ENCODE data around the gene DOK6.

DOK6 gene

GRCh38 chr18:69556228-69556627 is 155.5 kb downstream of the DOK6 start:
- DNase-seq: no peak

- DNase-seq: no peak
Observed at GRCh38 chr18:69557282-69557681, 156.6 kb downstream of the DOK6 start.

- no peak for DNase-seq
Observed at GRCh38 chr18:69558052-69558451, 157.4 kb downstream of the DOK6 start.

GRCh38 chr18:69559604-69560003 is 158.9 kb downstream of the DOK6 start:
- no peak for DNase-seq

- no peak for DNase-seq
Observed at GRCh38 chr18:69564602-69565001, 163.9 kb downstream of the DOK6 start.

- DNase-seq: no peak
Observed at GRCh38 chr18:69567813-69568488, 167.3 kb downstream of the DOK6 start.

- no peak for DNase-seq
Observed at GRCh38 chr18:69569133-69569532, 168.4 kb downstream of the DOK6 start.

- no peak for DNase-seq
Observed at GRCh38 chr18:69574401-69574800, 173.7 kb downstream of the DOK6 start.

GRCh38 chr18:69580107-69580506 is 179.4 kb downstream of the DOK6 start:
- DNase-seq: no peak

- no peak for DNase-seq
Observed at GRCh38 chr18:69584429-69584828, 183.7 kb downstream of the DOK6 start.

GRCh38 chr18:69585696-69586095 is 185.0 kb downstream of the DOK6 start:
- DNase-seq: no peak

- no peak for DNase-seq
Observed at GRCh38 chr18:69586537-69586936, 185.8 kb downstream of the DOK6 start.

GRCh38 chr18:69588301-69588700 is 187.6 kb downstream of the DOK6 start:
- DNase-seq: no peak

GRCh38 chr18:69590150-69590549 is 189.5 kb downstream of the DOK6 start:
- no peak for DNase-seq

- no peak for DNase-seq
Observed at GRCh38 chr18:69596345-69596744, 195.7 kb downstream of the DOK6 start.

- DNase-seq: no peak
Observed at GRCh38 chr18:69597561-69597960, 196.9 kb downstream of the DOK6 start.

GRCh38 chr18:69599377-69599776 is 198.7 kb downstream of the DOK6 start:
- DNase-seq: no peak

- no peak for DNase-seq
Observed at GRCh38 chr18:69612242-69612641, 211.6 kb downstream of the DOK6 start.

- DNase-seq: no peak
Observed at GRCh38 chr18:69616114-69616513, 215.4 kb downstream of the DOK6 start.

- DNase-seq: no peak
Observed at GRCh38 chr18:69617408-69617807, 216.7 kb downstream of the DOK6 start.

GRCh38 chr18:69617888-69618287 is 217.2 kb downstream of the DOK6 start:
- no peak for DNase-seq

- no peak for DNase-seq
Observed at GRCh38 chr18:69622184-69622583, 221.5 kb downstream of the DOK6 start.

GRCh38 chr18:69622961-69623360 is 222.3 kb downstream of the DOK6 start:
- no peak for DNase-seq

GRCh38 chr18:69626171-69626570 is 225.5 kb downstream of the DOK6 start:
- no peak for DNase-seq

- no peak for DNase-seq
Observed at GRCh38 chr18:69626643-69627242, 226.1 kb downstream of the DOK6 start.
